ENCODE results near the gene SLC11A2. TPM values are rescaled to one million over a fixed set of nuclear protein-coding genes. Genes with fewer than 3 reads are reported as not detected.

SLC11A2 gene
- total and polyA plus RNA-seq, 9 of the 15 experiments (the other 6 are each of a cell fraction or from before 2014, with no cell fraction given) = 21.1 to 54.0 (median 32.9) TPM

DNA sequence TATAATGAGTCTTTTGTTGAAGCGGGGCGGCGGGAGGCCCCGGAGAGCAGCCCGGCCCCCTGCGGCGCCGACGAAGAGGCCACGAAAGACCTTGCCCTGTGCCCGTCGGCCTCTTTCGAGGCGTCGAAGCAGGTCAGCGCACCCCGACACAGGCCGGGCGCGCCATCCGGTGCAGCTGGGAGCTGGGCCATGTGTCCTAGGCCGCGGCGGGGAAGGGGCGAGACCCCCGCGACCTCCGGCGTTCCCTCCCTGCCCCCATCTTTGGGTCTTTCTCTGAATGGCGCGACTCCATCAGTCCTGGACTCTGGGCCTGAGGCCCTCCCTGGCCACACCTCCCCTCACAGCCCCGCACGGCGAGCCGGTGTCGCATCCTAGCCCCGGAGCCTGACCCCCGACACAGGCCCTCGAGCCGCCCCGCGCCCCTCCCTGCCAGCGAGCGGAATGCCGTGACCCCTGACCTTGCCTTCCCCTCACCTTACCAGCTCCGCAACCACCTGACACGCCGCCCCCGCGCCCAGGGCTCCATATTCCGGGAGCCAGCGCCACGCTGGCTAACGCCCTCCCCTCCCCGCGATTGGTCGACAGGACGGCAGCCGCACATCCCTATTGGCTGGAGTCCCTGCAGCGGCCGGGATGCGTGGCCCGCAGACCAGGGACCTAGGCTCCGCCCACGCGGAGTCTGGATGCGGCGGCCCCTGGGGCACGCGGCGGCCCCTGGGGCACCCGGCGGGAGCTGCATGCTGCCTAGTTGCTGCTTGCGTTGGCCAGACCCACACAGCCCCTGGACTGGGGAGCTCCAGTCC lies at the start of gene SLC11A2 (continued):
- TF ChIP-seq, protein P1, sequence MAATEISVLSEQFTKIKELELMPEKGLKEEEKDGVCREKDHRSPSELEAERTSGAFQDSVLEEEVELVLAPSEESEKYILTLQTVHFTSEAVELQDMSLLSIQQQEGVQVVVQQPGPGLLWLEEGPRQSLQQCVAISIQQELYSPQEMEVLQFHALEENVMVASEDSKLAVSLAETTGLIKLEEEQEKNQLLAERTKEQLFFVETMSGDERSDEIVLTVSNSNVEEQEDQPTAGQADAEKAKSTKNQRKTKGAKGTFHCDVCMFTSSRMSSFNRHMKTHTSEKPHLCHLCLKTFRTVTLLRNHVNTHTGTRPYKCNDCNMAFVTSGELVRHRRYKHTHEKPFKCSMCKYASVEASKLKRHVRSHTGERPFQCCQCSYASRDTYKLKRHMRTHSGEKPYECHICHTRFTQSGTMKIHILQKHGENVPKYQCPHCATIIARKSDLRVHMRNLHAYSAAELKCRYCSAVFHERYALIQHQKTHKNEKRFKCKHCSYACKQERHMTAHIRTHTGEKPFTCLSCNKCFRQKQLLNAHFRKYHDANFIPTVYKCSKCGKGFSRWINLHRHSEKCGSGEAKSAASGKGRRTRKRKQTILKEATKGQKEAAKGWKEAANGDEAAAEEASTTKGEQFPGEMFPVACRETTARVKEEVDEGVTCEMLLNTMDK (IDR thresholded peaks at IDR 0.05; ENCODE audit: borderline replicate concordance, insufficient read depth, low read depth, low read length, poor library complexity, severe bottlenecking) = peak; percentile 26
- TF ChIP-seq SMAD2 (IDR thresholded peaks at IDR 0.05; ENCODE audit: low read depth, low read length) (no peak), HMGN3 (IDR thresholded peaks at IDR 0.05; ENCODE audit: borderline replicate concordance, extremely low read depth, insufficient read length, low read depth, low read length) (peak; percentile 32), ZBTB1 (CRISPR knock-in tag; IDR thresholded peaks at IDR 0.05; ENCODE audit: borderline replicate concordance, low read depth) (peak; percentile 79; the same call in 1 of the 2 replicates), FOSL1 (tag; conservative IDR thresholded peaks at IDR 0.05) (no peak; the same call in 1 of the 2 replicates), MCM3 (IDR thresholded peaks at IDR 0.05) (no peak), STAT5A (IDR thresholded peaks at IDR 0.05; ENCODE audit: borderline replicate concordance, low read length) (no peak), ZEB2 (IDR thresholded peaks at IDR 0.05) (peak; percentile 88), SUPT5H (IDR thresholded peaks at IDR 0.05) (peak; percentile 79), NUFIP1 (IDR thresholded peaks at IDR 0.05; ENCODE audit: partially characterized antibody) (no peak), NR2F6 (CRISPR knock-in tag; IDR thresholded peaks at IDR 0.05) (peak; percentile 85; the same call in 1 of the 2 replicates), LCOR (CRISPR knock-in tag; IDR thresholded peaks at IDR 0.05) (peak; percentile 73; the same call in 1 of the 2 replicates), ZKSCAN8 (CRISPR knock-in tag; IDR thresholded peaks at IDR 0.05) (no peak), MEIS2 (IDR thresholded peaks at IDR 0.05; ENCODE audit: partially characterized antibody) (no peak), ELF1 (tag; IDR thresholded peaks at IDR 0.05) (no peak), PML (IDR thresholded peaks at IDR 0.05; ENCODE audit: low read length) (peak; percentile 39; the same call in 1 of the 2 replicates), RBFOX2 (IDR thresholded peaks at IDR 0.05; ENCODE audit: low read depth, low read length) (peak; percentile 94), NFIX (CRISPR knock-in tag; IDR thresholded peaks at IDR 0.05; ENCODE audit: low read depth) (no peak)
- TF ChIP-seq, protein P2, sequence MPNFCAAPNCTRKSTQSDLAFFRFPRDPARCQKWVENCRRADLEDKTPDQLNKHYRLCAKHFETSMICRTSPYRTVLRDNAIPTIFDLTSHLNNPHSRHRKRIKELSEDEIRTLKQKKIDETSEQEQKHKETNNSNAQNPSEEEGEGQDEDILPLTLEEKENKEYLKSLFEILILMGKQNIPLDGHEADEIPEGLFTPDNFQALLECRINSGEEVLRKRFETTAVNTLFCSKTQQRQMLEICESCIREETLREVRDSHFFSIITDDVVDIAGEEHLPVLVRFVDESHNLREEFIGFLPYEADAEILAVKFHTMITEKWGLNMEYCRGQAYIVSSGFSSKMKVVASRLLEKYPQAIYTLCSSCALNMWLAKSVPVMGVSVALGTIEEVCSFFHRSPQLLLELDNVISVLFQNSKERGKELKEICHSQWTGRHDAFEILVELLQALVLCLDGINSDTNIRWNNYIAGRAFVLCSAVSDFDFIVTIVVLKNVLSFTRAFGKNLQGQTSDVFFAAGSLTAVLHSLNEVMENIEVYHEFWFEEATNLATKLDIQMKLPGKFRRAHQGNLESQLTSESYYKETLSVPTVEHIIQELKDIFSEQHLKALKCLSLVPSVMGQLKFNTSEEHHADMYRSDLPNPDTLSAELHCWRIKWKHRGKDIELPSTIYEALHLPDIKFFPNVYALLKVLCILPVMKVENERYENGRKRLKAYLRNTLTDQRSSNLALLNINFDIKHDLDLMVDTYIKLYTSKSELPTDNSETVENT (CRISPR knock-in tag; IDR thresholded peaks at IDR 0.05) = no peak
- TF ChIP-seq, protein P3, sequence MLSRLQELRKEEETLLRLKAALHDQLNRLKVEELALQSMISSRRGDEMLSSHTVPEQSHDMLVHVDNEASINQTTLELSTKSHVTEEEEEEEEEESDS (CRISPR knock-in tag; IDR thresholded peaks at IDR 0.05) = no peak
- TF ChIP-seq, protein P4, sequence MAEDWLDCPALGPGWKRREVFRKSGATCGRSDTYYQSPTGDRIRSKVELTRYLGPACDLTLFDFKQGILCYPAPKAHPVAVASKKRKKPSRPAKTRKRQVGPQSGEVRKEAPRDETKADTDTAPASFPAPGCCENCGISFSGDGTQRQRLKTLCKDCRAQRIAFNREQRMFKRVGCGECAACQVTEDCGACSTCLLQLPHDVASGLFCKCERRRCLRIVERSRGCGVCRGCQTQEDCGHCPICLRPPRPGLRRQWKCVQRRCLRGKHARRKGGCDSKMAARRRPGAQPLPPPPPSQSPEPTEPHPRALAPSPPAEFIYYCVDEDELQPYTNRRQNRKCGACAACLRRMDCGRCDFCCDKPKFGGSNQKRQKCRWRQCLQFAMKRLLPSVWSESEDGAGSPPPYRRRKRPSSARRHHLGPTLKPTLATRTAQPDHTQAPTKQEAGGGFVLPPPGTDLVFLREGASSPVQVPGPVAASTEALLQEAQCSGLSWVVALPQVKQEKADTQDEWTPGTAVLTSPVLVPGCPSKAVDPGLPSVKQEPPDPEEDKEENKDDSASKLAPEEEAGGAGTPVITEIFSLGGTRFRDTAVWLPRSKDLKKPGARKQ (CRISPR knock-in tag; IDR thresholded peaks at IDR 0.05) = no peak
